T47D (cell line): ENCODE measurements around the gene TLR6.

Experiments used
- DNase-seq, 2 experiments: peaks; one replicate each; pipeline versions ENCODE4 v3.0.0 to v3.0.0-alpha.2; 2011 to 2012; ENCODE audit warnings: low read depth in 1 of 2, low spot score in 1 of 2
- JUND ChIP-seq: IDR thresholded peaks from 2 replicates; pipeline ENCODE4 v1.6.1; 2012; ENCODE audit warnings: low read depth
- in situ Hi-C: cut with HindIII; loops from 2 replicates; pipeline ENCODE4 v1.10.0; 2016; ENCODE audit warnings: low sequenced_read_pairs, low pct_unique_long_range_greater_than_20kb

TLR6 gene

GRCh38 chr4:38884254-38884653 lies 27.6 kb upstream of the TLR6 start:
- no peak for DNase-seq
- in situ Hi-C loops = no loop called here
- no peak for TF ChIP-seq JUND

DNA sequence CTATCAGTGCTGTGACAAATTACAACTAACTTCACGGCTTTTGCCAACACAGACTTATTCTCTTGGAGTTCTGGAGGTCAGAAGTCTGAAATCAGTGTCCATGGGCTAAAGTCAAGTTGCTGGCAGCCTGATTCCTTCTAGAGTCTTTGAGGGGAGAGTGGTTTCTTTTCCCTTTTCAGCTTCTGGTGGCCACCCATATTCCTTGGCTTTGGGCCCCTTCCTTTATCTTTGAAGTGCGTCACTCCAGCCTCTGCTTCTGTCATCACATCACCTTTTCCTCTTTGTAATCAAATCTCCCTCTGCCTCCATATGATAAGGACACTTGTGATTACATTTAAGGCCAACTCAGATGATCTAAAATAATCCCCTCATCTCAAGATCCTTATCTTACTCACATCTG lies 20.0 kb upstream of the TLR6 start:
- no peak for TF ChIP-seq JUND
- no peak for DNase-seq
- in situ Hi-C loops = no loop called here

- in situ Hi-C loops = no loop called here
- TF ChIP-seq JUND = no peak
- DNase-seq = no peak
Observed at GRCh38 chr4:38873290-38873944, 16.8 kb upstream of the TLR6 start.

DNA sequence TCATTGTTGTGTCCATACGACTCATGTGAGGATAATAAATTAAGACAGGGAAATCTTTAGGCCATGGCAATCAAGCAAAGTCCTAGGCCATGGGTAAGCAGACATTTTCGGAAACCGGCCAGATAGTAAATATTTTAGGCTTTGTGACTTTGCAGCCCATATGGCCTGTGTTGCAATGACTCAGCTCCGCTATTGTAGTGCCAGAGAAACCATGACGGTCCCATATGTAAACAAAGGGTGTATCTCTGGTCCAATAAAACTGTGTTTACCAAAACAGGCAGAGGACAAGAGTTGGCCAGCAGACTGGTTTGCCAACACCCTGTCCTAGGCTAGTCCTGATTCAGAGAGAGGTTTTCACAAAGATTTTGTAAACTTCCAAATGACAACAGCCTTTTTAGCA lies 16.0 kb upstream of the TLR6 start:
- TF ChIP-seq JUND = no peak
- peak in 1 of 2 experiments; percentile 84 for DNase-seq
- in situ Hi-C loops = no loop called here

DNA sequence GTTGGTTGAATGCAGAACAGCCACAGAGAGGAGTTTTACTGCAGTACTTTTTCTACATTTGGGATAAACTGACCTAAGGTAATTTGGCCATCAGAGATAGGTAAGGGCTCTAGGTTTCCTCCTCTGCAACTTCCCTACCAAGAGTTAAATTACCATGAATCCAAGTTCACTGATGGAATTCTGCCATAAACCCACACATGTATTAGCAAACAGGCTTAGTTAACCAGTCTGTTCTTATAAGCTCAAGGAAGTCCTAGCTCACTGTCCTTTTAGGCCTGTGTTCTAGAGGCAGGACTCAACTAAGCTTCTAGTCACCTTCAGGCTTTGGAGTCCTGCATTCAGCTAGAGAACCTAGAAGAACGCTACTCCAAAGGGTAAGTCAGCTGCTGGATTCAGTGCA lies 15.0 kb upstream of the TLR6 start:
- in situ Hi-C loops = no loop called here
- TF ChIP-seq JUND = no peak
- DNase-seq = no peak

GRCh38 chr4:38870098-38870808 lies 13.6 kb upstream of the TLR6 start:
- no peak for DNase-seq
- no peak for TF ChIP-seq JUND
- in situ Hi-C loops = no loop called here

- no peak for TF ChIP-seq JUND
- no peak for DNase-seq
- in situ Hi-C loops = no loop called here
Observed at GRCh38 chr4:38869511-38869910, 12.9 kb upstream of the TLR6 start.

DNA sequence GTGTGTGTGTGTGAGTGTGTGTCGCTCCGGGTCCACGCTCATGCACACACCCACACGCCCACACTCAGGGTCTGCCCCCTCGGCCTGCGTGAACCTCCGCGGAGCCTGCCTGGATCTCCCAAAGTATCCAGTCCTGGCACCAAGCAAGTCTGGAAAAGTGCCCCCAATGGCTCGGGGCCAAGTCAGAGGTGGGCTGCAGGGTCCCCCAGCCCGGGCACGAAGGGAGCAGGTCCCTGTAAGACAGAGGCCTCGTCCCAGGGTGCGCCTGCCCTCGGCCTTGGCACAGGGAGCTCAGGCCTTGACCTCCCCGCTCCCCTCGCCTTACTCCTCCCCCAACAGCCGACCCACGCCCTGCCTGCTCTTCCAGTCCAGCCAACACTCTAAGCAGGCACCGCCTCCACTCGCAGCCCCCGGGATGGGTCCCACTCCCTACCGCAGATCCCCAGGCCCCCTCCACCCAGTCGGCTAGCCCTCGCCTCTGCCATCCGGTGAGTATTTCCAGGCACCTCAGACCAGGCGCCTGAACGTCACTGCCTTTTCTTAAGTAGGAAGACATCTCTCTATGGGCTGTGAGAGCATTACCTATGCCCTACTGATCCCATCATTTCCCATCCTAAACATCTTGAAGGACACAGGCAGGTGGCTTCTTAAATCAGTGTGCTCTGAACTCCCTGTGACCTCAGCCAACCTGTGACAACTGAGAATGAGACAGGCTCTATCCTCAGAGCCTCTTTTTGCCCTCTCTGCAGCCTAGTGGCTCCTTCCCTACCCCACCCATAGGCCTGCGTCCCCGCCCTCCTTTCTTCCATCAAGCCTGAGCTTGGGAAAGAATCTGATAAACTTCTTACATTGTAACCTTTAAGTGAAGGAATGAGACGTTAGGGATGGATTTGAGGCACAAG lies 11.7 kb upstream of the TLR6 start:
- in situ Hi-C loops = no loop called here
- DNase-seq = peak in 1 of 2 experiments; percentile 20
- TF ChIP-seq JUND = no peak

DNA sequence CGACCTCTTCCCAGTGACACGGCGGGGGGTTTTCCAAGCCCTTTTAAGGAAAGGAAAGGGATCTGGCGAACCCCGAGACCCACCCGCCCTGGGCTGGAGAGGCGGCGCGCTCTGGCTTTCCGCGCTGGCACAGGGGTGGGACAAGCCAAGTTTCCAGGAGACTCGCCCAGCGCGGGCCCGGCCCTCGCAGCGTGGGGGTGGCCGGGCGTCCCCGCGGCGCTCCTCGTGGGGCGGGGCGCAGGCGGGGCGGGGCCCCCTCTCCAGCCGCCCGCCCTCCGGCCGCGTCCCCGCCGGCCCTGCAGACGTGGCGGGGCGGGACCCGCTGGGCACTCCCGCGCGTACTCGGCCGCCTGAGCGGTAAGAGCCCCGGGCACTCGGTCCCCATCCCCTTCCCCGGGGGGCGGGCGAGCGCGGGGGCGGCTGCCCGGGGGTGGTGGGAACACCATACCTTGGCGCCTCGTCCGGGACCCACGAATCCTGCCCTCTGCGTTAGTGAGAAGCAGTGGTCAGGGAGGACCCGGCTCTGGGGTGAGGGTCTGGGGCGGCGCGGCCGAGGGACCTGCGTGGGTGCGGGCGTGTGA lies 11.0 kb upstream of the TLR6 start, which contains the start of gene FAM114A1:
Gene FAM114A1 (plus strand): TSS at position 329 of the 581 bp plus-strand sequence. CDS start 10,273 bp downstream, outside the sequence.
- no peak for TF ChIP-seq JUND
- DNase-seq = peak; percentile 64 to 83

DNA sequence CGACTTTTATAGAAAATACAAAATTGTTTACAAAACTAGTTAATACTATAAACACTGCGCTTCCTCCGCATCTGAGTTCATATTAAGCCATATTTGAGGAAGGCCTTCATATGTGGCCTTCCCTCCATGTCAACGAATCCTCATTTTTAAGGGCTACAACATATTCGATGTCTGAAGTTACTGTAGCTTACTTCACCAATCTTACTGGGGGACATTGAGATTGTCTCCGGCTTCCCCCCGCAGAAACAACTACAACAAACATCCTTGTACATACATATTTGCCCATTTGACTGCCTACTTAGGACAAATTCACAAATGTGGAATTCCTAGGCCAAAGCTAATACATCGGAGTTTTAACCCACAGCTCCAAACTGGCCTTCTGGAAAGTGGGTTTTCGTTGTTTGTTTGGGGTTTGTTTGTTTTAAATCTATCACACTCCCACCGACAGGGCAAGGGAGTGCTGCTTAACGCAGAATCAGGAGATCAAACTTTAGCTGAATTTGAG lies 10.4 kb upstream of the TLR6 start:
- TF ChIP-seq JUND = no peak
- in situ Hi-C loops = no loop called here
- no peak for DNase-seq

More for the DNA sequence above, 11.0 kb upstream of the TLR6 start, which contains the start of gene FAM114A1:
- in situ Hi-C loops = no loop called here

DNA sequence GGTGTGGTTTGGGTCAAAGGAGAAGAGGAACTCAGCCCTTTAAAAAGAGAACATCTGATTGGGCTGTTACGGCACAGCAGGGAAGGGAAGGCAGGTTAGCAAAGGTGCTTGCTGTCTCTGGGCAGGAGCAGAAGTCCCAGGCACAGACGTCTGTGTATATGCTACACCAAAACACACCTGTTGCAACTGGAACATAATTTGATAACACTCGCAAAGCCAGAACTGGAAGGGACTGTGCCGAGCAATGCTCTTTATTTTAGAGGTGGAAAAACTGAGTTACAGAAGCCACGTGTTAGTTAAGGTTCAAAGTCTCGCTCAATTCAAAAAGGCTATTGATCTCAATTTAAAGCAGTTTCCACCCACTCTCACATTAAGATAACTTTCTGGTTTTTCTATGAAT lies 8.8 kb upstream of the TLR6 start:
- in situ Hi-C loops = no loop called here
- TF ChIP-seq JUND = no peak
- DNase-seq = no peak

DNA sequence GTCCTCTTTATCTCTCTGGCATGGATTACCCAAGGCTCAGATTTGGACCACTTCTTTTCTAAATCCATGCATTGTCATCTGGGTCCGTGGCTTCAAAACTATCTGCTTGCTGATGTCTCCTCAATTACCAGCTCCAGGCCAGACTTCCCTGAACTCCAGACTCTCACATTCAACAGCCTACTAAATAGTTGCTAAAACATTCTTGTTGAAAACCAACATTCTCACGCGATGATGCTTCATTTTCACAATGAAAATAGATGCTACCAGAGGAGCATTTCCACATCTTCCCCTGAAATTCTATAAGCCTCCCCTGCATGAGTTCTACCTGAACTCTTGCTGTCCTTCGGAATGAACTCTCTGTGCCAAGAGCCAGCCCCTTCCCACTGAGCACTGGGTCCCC lies 5.2 kb upstream of the TLR6 start:
- DNase-seq = no peak
- no peak for TF ChIP-seq JUND
- in situ Hi-C loops = no loop called here
